ENCODE data around the gene SNTG2.

- TF ChIP-seq EZH2 (IDR thresholded peaks at IDR 0.05) = no peak
- no peak for TF ChIP-seq POLR2AphosphoS5 (IDR thresholded peaks at IDR 0.05; ENCODE audit: borderline replicate concordance, low read depth, low read length)
- TF ChIP-seq FOXP2 (optimal IDR thresholded peaks at IDR 0.05; ENCODE audit: control extremely low read depth, extremely low read length, insufficient read depth) = no peak
Observed at GRCh38 chr2:963876-964275, 13.2 kb downstream of the SNTG2 start.
